ENCODE results near the gene BCL11A. TPM values are rescaled to one million over a fixed set of nuclear protein-coding genes. Genes with fewer than 3 reads are reported as not detected.

BCL11A gene
- total RNA-seq, 2 donors from 2014 or later, result 4.5 to 4.7 TPM

DNA sequence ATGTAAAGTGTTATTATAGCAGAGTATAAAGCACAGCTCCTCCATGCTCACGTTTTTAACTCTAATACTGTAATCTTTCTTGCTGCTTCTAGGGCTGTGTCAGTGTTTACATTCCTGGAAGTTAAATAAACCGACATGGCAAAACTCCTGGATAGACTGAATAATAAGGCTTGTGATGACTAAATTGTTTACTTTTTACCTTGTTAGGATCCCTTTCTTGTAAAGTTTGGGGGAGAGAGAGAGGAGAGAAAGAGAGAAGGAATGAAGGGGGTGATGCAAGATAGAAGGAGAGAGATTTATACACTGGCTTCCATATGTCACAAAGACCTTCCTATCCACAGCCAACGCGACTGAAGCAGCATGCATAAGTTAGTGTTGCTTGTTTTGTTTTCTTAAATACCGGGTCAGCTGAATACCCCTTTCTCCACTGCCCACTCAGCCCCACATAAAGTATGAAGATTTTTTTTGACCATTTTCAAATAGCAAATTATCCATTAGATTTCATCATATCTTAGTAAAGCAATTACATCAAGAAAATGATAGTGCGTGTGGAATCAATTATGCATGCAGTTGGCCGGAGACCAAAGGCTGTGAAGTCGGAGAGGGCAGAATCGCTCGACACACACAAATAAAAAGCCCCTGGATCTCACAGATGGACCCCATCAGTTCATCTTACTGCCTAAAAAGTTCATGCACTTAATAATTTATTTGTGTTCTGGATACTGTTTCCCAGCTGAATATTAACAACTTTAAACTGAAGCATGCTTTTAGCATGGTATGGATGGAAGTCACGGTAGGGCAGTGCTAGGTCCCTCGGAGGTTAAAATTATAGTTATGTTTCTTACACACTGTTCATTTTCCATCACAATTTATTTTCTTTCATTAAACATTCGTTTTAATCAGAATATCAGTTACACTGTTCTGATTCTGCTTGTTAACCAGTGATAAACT, 20.1 kb downstream of the BCL11A start:
- DNase-seq (no peak), ATAC-seq (no peak)
- intact Hi-C loops (cut with DNase I), result no loop called here

DNA sequence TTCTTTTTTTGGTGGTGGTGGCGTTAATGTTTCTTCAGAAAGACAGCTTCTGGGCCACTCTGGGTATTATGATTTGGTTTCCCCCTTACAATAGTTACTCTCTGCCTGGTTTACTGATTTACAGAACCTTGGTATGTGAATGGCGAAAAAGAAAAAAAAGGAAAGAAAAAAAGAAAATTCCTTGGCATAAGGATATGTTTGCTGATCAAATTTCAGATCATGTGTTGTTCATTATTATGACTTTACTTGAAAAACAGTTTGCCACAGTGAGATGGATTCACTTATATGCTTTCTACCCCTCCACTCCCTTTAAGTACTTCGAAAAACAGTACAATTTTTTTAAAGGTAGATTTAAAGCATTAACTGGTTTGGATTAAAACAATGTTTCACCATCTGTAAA, 21.0 kb downstream of the BCL11A start:
- intact Hi-C loops (cut with DNase I), result no loop called here
- DNase-seq, result no peak
- ATAC-seq, result no peak

DNA sequence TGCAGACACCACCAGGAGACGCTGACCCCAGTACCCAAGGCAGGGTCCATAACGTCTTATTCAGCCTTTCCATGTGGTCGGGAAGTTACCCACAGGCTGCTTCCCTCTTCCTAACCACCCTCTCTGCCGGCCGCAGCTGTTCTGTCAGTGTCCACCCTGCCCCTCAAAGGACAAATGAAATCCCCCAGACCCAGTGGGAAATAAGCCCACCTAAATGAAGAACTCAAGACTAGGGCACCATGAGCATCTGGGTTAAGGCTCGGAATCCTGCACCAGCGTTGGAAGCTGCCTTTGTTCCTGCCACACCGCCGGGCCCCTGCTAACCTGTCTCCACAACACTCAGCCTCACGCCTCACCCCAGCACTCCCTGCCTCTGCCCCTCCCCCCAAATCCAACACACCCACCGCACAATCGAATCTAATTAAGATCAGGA, 21.7 kb downstream of the BCL11A start:
- intact Hi-C loops (cut with DNase I), result no loop called here
- DNase-seq (no peak), ATAC-seq (no peak)

DNA sequence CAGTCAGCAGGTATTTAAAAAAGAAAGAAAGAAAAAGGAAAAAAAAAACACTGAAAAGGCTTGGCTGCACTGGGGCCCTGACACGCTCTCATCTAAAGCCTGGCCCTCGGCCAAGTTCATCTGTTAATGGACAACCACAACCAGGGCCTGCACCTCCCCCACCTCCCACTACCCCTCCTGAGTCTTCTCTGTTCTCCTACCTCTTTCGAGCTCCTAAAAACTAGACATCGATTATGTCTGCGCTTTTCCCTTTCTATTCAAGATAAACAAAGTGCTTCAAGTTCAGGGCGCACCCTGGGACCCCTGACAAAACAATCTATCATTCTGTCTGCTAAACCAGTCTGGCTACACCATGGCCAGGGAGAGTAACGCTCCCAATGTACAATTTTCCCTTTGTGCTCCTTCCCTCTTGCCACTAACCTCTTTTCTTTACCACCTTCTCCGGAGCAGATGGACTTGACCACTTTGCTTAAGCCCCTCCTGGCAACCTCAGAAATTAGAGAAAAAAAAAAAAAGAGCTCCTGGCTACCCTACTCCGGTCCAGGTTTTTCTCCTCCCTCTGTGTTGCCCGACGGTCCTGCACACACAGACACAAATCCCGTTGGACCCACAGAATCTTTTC, 22.7 kb downstream of the BCL11A start:
- intact Hi-C loops (cut with DNase I), result no loop called here
- ATAC-seq (peak; percentile 66 to 68), DNase-seq (peak; percentile 68)

DNA sequence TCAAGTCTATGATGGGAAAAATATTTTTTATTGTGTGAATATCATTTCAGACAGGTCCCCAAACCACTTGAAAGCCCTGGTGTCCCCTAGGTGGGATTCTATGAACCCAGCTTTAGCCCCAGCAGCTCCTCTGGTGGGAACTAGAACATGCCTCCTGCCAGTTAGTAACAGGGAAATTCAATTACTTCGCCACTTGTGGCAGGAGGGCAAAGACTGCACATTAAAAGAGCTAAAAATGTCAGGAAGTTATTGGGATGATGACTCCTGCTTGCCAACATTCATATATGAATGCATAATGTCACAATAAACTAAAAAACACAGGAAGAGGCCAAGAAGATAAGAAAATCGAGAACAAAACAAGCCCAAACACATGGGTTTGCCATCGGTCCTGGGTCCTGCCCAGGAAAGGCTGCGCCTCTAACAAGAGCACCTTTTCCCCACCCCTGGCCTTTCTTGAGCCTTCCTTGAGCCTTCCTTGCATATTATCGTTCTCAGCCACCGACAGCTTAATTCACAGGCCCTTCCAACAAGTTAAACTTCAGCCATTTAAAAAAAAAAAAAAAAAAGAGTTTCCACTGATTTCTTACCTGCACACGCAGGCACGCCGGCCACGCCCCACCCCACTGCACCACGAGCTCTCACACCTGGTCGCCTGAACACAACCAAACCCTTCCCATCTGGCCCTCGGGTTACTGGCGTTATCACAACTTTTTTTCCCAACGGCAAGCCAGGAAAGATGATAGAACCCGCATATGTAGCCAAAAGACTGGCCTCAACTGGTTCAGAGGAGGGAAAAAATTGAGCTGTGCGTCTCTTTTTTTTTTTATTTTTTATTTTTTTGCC, 23.4 kb downstream of the BCL11A start:
- intact Hi-C loops (cut with DNase I), result no loop called here

DNA sequence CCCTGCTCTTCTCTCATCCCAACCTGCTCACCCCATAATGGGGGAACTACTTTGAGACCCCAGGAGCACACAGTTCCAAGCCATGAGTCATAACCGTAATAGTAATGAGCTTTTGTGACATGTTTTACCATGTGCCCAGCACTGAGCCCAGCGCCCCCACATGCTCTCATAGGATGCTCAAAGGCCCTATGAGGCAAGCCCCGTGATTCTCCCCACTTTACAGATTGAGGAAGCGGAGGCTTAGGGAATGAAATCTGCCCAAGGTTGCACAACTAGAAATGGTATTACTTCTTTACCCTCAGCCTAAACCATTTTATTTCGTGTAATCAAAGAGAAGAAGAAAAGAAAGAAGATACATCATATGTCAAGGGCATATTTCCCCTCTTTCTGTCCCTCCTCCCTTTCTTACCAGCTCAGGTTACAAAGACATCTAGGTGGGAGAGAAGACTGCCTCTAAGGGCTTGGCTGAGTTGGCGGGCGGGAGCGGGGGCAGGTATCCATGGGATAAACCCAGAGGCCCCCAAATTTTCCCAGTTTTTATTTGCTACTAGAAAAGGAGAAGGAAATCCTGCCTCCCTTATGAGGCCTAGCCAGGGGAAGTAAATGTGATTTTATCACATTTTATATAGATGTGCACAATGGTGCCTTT, 24.2 kb downstream of the BCL11A start:
- no peak for DNase-seq
- intact Hi-C loops (cut with DNase I), result no loop called here
- no peak for ATAC-seq

More for the DNA sequence above, 23.4 kb downstream of the BCL11A start:
- DNase-seq (no peak), ATAC-seq (no peak)

DNA sequence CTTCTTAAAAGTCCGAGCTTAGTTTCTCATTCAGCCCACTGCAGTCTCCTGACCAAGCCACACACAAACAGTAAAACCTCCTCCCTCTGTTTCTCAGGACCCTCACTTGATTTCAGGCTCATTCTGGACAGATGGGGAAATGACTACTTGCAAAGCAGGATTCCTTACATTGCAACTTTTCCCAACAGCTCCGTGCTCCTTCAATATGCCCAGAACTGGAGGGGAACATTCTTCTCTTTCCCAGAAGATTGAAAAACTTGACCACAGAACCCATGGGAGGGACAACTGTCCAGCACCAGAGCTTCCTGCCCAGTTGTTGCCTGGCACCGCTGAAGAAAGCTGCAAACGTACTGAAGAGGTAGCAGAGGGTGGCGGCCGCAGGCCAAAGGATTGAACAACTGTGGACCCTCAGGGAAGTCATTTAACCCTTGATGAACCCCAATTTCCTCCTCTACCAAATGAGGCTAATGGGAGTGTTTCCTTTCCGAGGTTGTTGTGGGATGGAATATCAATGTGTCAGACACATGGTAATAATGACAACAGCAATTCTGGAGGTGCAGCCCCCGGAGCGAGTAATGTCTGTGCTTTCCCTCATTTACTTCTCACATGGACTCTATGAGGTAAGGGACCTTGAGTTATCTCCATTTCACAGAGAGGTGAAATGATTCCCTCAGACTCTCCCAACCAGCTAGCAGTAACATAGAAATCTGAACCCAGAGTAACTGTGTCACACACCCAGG, 25.0 kb downstream of the BCL11A start:
- intact Hi-C loops (cut with DNase I), result no loop called here
- no peak for ATAC-seq

DNA sequence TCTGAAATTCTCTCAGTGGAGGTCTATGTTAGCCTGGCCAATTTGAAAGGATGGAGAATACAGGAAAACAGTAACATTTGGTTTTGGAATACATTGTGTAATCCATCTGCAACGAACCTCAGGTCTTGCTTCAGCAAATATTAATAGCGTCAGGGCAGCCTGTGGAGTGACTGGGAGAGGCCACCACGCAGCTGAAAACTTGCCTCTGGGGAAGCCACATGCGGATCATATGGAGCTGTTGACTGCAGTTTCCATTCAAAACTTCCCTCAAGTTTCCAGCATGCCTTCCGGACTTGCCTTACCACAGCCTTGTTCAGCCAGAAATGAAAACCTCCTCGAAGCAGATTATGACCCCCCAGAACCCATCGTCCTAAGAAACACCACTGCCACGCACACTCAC, 25.7 kb downstream of the BCL11A start:
- no peak for DNase-seq
- no peak for ATAC-seq

More for the DNA sequence above, 25.0 kb downstream of the BCL11A start:
- DNase-seq, result no peak

DNA sequence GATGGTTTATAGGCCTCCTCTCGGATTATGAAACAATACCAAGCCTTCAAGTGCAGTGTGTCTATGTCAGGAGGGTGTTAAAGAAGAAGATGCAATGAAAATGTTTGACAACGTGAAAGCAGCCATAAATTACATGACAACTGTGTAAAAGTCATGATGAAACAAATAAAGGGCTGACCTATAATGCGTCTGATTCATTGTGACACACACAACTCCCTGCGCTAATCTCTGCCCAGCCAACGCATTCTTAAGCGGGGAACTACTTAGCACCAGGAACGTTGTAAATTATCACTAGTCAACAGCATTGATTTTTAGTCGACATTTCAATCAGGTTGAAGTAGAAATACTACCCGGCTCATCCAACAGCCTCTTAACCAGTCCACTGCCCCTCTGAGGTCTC, 26.8 kb downstream of the BCL11A start:
- intact Hi-C loops (cut with DNase I), result no loop called here
- DNase-seq (no peak), ATAC-seq (no peak)

More for the DNA sequence above, 25.7 kb downstream of the BCL11A start:
- intact Hi-C loops (cut with DNase I), result no loop called here

DNA sequence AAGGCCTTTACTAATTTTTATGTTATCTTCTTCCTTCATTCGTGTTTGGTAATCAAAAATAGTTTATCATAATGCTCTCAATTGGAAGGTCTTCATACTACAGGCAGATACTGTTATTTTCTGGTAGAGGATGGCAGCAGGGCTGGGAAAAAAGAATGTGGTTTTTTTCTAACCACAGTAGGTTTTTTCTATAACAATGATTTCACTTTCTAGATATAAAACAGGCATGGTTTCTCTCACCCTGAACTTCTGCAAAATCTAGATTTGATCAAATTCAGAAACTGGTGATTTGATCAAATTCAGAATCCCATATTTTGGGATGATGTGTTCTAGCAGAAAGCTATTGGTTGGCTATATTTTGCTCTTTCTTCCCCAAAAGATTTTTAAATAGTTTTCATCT, 27.6 kb downstream of the BCL11A start:
- ATAC-seq, result no peak
- intact Hi-C loops (cut with DNase I), result no loop called here
- DNase-seq, result no peak

DNA sequence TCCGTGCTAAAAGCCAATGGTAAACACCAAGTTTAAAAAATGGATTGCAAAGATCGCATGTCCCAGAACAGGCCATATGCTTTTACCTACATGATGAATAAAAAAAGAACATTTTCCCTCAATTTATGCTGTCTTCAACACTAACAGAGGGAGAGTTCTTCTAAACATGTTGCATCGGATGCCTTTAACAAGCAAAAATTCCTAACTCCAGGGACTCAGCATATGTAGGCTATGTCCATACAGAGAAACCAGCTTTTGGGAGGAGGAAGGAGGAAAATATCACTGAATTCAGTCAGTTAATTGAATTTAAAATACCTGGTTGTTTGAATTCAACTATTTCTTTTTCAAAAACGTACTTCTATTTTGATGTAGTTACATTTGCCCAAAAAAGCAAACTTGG, 28.6 kb downstream of the BCL11A start:
- ATAC-seq, result no peak
- intact Hi-C loops (cut with DNase I), result no loop called here
- DNase-seq, result no peak

DNA sequence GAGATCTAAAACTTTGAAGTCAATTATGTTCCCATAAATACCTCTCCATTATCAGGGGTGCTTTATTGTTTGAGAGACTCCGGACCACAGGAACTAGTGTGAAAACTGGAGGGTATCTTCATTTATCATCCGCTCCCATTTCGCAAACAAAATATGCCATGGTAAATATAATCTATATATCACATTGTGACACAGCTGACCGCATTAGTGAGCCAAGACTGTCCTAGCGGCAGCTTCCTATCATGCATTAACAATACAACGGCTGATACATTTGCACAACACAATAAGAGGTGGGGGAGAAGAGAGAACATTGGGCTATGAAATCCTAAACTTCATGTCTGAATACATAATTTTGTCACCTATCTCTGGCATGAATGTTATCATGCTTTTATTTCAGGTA, 29.5 kb downstream of the BCL11A start:
- DNase-seq (no peak), ATAC-seq (no peak)
- intact Hi-C loops (cut with DNase I), result no loop called here

DNA sequence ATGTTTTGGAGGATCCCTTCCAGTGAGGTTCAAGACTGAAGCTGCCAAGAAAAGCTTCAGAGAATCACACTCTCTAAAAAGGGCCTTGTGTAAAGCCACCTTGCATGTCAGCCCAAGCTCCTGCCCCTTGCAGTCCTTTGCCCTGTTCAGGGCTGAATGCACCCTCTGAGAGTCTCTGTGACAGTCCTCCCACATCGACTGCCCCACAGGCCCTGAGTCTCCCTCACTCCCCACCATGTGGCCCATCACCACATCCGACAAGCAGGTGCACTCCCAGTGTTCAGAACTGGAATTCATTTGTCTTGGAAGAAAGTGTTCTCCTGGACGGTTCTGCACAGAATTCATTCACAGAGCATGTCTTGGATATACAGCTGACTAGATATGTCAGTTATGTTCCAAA, 31.0 kb downstream of the BCL11A start:
- DNase-seq (no peak), ATAC-seq (peak in 1 of 2 donors; percentile 44)
- intact Hi-C loops (cut with DNase I), result no loop called here

DNA sequence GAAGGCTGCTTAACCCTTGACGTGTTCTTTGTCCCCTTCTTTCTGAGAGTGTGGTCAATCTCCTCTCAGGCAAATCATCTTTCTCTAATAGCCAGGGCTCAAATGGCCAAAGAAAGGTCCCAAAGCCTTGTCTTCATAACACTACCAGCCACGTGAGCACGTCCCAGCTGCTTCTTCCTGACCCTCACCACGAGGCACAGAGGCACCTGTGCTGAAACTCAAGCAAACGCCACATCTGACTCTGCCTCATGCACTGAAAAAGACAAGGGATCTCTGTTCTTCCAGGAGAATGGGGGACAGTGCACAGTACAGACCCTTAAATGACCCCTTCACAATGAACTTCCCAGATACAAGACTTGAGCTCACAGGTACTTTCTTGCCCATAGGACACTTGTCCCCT, 31.8 kb downstream of the BCL11A start:
- DNase-seq (no peak), ATAC-seq (no peak)
- intact Hi-C loops (cut with DNase I), result no loop called here

DNA sequence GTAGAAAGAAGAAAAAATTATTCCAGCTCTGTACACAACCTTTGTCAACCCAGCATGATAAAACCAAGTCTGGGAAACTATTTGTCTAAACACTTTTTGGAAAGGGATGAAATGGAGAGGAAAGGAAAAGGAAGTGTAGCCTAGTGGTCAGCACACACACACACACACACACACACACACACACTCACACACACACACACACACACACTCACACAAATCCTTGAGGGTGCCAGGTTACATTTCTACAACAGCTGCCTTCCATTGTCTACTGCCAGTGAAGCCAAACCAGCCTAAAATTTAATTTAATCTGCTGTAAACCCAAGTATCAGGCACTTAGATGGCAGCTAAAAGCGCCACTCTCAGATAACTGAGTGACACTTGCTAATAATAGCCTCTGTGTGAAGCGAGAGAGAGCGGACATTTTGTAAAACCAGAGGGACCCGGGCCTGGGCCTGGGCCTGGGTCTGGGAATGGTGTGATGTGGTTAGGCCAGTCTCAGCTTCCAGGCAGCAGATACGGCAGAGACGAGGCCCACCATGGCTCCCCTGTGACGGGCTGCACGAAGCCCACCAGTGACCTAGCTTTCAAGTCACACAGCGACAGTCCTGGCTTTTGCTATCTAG, 32.4 kb downstream of the BCL11A start:
- intact Hi-C loops (cut with DNase I), result no loop called here
- DNase-seq, result no peak
- ATAC-seq, result peak; percentile 44 to 60

DNA sequence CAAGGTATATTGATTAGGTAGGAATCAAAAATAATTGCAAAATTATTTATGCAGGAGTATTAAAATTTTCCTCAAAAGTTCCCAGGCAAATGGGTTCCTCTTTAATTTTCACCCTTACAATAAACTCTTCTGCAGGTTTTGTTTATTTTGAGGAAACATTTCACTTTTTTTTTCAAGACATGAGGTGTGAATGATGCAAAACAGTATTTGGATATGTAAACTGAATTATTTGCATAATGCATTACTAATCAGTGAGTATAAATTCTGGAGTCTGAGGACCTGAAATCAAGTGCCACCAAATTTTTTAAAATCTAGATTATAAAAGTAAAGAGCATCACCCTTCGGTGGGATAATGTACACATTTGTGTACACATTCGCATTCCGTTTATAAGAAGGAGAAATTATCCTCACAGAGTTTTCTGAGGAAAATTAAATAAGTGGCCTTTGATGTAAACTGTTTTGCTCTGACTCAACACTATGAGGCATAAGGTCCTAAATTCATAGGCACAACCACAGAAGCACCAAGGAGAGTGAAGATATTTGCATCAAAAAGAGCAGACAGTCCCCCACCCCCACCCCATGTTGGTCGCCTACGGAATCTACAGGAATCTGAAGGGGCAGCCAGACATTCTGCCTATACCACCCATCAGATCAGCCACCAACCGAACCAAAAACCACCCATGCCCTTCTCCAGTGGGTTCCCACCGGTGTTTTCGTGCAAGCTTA, 33.1 kb downstream of the BCL11A start:
- ATAC-seq, result no peak
- DNase-seq, result no peak
- intact Hi-C loops (cut with DNase I), result no loop called here

DNA sequence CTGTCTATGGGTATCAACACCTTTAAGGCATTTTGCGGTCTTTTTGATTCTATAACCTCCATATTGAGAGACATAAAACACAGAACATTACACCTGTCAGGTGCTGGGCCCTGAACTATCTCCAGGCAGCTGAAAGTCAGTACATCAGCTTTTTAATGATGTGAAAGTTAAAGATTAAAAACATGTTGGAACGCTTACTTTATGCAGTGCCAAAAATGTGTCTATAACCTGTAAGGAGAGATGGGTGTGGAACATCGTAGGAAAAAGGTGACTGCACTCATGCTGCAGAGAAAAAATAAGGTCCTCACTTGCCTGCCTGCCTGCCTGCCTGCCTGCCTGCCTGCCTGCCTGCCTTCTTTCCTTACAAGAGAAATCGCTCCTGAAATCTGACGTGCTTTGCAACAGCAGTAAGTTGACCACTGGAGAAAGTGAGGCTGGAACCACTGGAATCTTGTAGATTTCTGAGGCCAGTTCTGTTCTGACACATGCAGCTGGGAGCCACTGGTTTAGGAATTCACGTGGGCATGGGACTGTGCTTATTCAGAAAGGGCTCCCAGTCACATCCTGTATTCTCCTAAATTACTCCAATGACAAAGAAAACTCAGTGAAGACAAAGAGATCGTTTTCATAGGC, 34.1 kb downstream of the BCL11A start:
- ATAC-seq, result no peak
- intact Hi-C loops (cut with DNase I), result no loop called here

More for the DNA sequence above, 34.1 kb downstream of the BCL11A start:
- DNase-seq, result no peak
